HG03342 (cell line): ENCODE results near the gene SH2B3.
A peak's percentile ranks its signal among the peaks of the same experiment; 100 is the strongest.
"Not testable (repeated sequence)": the region's sequence is repeated elsewhere in the genome, so short reads cannot be mapped to it uniquely, and the experiment has no call there.

Experiments
- ATAC-seq: cut with Tn5 transposase; IDR thresholded peaks from one replicate; pipeline ENCODE4 v1.9.1; 2021; ENCODE audit warnings: mild to moderate bottlenecking, moderate library complexity; ENCODE audit not compliant: unreplicated experiment

The SH2B3 gene

DNA sequence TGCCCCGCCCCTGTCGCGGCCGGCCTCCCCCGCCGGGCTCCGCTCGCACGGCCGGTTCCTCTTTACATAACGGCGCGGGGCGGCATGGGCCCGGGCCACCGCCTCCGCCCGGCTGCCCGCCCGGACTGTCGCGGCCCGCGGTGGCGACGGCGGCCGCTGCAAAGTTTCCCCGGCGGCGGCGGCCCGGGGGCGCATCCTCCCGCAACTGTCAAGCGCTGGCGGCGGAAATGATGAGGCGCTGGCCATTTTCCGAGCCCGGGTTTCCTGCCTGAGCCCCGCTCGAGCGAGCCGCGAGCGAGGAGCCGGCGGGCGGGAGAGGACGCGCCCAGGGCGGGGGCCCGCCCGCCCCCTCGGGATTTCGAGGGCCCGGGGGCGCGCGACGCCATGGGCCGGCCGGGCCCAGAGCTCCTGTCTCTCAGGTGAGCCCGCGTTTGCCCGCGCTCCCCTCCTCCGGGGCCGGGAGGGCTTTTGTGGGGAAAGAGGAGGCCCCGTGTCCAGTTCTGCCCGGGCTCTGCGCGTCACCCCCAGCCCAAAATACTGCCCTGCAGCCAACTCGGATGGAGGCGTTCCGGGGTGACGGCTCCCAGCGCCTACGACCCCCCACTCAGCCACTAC is at the start of gene SH2B3:
SH2B3 (plus strand) TSS at position 65 of the 615 bp plus-strand sequence. CDS start 12,223 bp downstream, outside the sequence.
- peak; percentile 9 for ATAC-seq

DNA sequence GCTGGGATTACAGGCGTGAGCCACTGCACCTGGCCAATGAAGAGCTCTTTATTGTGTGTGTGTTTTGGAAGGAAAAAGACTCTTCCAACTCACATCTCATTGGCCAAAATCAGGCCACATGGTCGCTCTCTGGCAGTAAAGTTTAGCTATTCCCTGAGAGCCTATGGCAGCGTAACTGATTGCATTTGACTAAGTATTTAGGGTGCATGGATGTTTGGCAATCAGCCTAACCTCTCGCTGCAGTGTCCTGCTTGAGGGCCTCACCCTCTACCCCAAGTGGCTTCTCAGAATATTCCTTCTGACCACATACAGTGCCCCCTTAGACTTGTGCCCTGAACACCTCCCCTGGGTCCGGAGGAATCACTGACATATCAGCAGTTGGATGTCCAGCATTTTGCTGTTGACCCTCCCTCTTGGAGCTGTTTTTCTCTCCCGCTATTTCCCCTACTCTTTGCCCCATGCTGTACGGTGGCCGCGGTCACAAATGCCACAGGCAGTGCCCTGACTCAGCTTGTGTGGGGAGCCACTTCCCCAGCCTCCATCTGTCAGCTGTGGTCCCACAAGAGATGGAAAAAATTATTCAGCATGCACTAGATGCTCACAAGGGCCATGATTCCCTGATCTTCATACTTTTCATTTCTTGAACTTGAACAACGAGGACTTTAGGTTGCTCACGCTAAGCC is 46.4 kb upstream of the SH2B3 start:
- no peak for ATAC-seq

DNA sequence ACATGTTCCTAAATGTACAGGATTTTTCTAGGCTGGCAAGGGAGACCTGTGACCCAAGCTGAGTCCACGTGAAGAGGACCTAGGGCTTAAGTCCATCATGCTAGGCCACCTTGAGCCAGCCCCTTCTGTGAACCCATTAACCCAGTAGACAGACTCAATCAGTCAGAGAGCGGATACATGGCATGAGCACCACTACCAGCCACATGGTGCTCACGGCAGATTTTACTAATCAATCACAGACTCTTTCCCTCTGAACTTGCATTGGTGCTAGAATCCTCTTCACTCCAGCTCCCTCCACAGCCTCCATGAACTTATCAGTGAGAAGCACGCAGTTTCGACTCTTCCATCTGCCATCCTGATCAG is 45.8 kb upstream of the SH2B3 start:
- ATAC-seq: no peak

DNA sequence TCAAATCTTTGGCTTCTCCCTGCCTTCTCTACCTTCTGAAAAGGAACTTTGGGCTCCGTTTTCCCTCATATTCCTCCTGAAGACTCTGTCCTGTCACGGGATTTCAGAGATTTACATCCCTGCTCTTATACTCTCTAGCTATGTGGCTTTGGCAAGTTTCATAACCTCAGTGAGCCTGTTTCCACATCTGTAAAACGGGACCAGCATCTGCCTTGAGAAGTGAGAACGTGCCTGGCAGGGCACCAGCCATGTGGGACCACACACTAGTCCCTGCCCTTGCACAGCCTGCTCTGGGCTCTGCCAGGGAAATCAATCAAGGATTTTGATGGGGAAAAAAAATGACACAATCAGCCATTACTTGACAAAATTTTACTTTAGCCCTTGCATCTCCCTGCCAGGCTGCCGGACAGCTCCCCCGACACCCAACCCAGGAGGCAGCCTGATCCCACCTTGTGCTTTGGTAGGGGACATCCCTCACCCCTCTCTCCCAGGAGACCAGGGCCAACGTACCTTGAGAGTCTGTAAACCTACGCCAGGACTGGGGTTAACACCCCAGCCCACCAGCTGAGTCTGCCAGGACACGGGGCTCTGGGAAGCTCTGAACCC is 45.3 kb upstream of the SH2B3 start:
- no peak for ATAC-seq

DNA sequence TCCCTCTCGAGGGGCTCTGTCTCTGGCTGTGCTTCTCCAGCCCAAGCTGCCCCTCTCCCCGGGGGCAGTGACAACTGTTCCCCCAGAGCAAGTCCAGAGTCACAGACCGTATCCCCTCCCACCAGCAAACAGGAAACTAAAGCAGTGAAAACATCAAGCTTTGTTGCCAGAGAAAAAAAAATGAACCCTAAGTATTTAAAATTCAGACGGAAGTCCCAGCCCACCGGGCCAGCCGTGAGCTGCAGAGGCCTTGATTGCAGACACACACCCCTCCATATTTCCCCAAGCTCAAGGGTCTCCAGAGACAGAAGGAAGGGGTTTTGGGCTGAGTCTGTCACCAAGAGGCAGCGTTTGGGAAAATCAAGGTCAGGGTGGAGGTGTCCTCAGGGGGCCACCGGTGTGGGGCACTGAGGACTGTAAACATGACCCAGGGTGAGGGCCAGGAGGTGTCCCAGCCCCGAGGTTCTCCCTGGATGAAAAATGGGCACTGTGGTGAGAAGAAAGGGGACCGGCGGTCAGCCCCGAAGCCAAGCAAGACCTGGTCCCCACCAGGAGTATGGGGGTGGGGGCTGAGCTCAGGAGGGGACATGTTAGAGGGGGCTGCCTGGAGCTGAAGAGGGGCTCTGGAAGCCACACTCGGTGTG is 44.5 kb upstream of the SH2B3 start:
- ATAC-seq: no peak

DNA sequence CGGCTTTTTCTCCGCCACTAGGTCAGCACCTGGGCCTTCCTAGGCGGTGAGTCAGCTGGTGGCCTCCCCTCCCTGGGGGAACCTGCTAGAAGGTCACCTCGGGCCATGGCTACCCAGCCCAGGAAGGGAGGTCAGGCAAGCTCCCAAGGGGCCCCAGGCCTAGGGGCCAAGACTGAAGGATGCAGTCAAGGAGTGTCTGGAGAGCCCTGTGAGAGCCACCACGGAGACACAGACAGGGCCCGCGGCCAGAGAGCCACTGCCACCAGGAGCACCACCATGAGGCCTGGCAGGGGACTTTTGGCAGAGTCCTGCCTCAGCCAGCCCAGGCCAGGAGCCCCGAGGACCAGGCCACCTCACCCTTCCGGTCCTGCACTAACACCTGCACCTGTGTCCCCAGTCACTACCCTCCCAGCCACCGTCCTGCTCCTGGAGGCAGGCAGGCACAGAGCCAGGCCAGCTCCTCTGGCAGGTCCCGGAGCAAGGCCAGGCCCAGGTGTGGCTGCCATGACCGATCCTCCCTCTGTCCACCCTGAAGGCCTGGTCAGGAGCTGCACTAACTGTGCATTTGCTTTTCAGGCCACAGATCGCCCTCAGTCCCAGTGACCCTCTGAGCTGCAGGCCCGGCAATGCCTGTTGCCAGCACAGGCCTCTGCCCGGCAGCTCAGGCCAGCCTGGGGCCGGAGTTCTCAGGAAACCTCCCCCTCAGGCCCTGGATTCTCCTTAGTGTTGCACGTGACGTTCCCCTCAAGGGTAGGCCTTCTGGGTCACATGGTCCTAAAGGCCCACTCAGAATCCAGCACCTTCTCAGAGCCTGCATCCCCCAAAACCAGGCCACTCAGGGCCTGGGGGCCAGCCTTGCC is 43.8 kb upstream of the SH2B3 start:
- ATAC-seq: no peak

DNA sequence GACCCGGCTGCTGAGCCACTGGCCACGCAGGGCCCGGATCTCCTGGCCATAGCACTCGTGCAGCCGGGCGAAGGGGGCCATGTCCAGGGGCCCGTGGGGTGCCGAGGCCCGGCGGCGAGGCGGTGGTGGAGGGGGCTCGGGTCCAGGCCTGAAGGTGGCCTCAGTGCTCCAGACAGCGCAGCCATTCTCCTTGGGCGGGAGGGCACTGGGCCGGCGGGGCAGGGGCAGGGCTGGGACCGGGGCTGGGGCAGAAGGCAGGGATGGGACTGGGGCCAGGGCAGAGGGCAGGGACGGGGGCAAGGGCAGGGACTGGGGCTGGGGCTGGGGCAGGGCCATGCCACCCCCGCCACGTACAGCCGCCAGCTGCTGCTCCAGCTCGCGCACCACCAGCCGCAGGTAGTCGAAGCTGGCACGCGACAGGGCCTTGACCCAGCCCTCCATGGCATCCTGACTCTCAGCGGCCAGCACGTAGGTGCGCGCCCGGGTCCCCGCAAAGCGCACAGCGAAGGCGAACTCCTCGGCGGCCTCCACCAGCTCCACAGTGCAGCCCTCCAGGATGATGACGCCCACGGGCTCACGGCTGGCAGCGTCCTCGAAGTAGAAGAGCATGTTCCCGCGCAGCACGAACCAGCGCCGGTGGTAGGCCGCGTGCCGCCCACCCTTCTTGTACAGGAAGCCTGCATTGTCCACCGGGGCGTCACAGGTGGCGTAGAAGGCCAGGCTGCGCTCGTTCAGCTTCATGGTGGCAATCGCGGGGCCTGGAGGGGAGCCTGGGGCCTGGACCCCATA is 42.8 kb upstream of the SH2B3 start:
- ATAC-seq: no peak

DNA sequence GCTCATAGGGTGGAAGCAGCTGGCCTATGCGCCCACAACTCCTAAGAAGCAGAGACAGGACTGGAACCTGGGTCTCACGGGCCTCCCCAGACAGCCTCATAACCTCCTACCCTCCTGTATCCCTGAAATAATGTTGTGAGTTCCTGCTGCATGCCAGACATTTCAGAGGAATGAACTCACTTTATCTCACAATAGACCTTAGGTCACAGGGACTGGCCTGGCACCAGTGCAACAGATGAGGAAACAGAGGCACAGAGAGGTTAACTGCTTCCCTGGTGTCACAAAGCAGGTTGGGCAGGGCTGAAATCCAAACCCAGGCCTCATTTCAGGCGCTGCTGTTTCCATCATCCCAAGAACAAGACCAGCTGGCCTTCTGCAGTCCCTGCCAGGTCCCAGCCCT is 42.1 kb upstream of the SH2B3 start:
- no peak for ATAC-seq

DNA sequence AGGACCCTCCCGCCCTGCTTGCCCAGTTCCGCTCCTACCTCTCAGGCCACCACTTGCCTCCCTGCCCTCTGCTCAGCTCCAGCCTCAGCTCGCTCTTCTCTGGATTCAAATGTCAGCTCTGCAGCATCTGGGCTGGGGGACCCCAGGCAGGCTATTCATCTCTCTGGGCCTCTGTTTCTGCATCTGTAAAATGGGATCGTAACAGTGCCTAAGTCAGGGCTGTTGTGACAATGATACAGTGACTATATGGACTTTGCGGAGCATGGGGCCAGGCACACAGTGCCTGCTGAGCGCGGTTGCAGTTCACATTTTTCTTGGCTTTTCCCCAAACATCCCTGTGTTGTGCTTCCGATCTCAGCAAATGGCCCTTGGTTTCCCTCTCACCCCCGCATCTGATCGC is 39.6 kb upstream of the SH2B3 start:
- ATAC-seq: no peak

DNA sequence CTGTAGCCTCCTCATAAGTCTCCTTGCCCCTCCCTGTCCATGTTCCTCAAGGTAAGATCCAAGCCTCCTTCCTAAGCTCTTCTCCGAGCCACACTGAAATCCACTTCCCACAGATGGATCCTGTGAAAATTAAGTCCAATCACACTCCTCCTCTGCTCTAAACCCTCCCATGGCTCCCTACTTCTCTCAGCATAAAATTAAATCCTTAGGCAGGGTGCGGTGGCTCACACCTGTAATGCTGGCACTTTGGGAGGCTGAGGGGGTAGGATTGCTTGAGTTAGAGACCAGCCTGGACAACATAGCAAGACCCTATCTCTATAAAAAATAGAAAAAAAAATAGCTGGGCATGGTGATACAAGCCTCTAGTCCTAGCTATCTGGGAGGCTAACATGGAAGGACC is 39.1 kb upstream of the SH2B3 start:
- no peak for ATAC-seq

DNA sequence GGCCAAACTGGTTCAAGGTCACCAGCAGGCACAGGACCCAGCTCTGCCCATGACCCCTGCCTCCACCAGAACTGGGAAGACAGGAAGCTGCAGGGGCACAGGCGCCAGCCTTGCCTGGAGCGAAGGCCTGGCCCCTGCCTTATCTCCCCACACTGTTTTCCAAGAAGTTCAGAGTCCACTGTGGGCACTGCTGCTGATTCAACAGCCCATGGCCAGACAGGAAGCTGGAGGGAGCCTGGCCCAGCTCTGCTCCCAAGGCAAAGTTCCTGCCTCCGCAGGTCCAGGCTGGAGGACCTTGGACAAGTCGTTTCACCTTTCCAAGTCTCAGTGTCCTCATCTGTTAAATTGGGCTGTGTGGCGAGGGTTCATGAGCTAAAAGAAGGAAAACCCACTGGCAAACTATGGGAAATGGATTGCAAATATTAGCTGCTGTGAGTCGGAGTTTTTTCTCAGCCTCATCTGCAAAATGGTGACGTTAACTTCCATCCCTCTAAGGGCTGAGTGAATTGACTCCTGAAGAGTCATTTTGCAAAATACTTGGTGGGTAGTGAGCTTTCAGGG is 38.0 kb upstream of the SH2B3 start:
- ATAC-seq: no peak

DNA sequence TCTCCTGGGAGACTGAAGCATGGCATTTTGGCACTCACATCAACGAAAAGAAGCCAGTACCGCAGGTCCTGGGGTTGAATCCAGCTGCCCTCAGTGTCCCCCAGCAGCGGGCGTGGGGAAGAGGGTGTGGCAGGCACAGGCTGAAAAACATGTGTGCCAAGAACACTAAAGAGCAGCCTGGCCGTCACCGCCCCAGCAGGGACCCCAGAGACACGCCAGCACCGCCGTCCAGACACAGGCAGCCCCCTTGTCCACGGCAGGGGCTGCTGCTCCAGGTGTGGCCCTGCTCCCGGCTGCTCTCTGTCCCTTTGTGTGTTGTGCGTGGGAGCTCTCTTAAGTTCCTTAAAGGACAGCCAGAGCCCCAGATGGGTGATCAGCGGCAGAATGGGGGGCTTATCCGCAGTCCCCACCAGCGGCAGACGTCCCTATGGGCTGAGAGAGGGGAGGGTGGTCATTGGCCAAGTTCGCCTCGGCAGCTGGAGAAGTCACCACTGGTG is 37.4 kb upstream of the SH2B3 start:
- peak; percentile 15 for ATAC-seq

DNA sequence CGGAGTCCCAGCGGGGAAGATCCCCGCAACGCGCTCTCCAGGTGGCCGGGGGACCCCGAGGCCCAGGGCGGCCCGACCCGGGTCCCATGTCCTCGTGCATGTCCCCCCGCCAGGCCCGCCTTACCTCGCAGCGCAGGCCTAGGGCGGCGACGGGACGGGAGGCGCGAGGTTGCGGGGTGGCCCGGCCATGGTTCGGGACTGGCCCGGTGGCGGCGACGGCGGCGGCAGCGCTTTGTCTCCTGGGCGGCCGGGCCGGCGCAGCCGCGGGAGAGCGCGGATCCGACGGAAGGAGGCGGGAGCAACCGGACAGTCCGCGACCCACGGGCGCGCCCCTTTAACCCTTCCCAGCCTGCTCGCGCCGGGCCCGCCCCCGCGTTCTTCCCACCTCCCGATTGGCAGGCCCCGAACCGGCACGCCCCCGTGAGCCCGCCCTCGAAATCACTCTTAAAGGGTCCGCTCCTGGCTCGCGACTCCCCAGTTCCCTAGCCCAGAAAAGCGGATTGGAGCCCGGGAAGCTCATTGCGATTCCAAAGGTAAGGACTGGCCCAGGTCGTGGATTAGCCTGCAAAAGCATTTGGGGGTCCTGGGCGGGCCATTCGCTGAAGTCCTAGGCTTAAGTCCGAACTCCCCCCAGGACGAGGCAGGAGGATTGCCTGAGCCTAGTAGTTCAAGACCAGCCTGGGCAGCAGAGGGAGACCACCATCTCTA is 36.8 kb upstream of the SH2B3 start, which contains the start of gene PHETA1:
PHETA1 (minus strand) TSS at position 308 of the 708 bp plus-strand sequence. CDS start 5,668 bp downstream, outside the sequence.
- peak; percentile 92 for ATAC-seq

DNA sequence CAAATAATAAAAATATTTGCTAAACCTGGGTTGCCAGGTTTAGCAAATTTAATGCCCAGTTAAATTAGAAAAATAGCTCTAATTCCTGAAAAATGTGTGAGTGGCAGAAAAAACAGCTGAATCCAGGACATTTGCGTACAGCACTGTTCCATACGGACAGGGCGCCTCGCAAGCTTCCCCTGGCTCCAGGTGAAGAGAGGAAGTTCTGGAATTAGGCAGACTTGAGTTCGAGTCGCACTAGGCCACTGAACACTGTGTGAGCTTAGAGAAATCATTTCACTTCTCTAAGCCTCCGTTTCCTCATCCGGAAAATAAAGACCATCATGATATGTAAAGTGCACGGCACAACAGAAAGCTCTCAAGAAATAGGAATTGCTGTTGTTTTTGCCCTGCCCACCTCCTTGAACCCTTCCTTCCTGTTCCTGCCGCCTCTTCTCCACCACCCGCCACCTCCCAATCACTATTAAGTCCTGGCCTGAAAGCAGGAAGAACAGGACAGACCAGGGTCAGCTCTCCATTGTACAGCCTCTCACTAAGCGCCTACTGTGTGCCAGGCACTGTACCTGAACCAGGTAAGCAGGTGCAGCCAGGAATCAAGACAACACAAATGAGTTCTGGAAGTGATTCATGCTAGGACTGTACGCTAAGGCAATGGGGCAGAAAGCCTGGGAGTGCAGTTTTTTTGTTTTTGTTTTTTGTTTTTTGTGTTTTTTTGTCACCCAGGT is 36.1 kb upstream of the SH2B3 start:
- no peak for ATAC-seq

DNA sequence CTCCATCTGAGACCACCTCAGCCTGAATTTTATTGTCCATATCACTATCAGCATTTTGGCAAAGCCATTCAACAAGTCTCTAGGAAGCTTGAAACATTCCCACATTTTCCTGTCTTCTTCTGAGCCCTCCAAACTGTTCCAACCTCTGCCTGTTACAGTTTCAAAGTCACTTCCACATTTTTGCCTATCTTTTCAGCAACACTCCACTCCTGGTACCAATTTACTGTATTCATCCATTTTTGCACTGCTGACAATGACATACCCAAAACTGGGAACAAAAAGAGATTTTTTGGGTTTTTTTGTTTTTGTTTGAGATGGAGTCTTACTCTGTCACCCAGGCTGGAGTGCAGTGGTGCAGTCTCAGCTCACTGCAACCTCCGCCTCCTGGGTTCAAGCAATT is 32.5 kb upstream of the SH2B3 start:
- ATAC-seq: not testable (repeated sequence)

DNA sequence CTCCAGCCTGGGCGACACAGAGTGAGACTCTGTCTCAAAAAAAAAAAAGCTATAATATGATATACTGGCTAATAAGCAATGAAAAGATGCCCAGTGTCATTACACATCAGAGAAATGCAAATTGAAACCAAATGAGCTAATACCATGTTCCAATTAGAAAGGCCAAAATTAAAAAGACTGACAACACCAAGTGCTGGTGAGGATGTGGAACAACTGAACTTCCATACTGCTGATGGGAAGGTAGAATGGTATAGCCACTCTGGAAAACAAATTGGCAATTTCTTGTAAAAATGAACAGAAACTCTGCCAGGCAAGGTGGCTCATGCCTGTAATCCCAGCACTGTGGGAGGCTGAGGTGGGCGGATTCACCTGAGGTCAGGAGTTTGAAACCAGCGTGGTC is 28.3 kb upstream of the SH2B3 start:
- ATAC-seq: no peak

DNA sequence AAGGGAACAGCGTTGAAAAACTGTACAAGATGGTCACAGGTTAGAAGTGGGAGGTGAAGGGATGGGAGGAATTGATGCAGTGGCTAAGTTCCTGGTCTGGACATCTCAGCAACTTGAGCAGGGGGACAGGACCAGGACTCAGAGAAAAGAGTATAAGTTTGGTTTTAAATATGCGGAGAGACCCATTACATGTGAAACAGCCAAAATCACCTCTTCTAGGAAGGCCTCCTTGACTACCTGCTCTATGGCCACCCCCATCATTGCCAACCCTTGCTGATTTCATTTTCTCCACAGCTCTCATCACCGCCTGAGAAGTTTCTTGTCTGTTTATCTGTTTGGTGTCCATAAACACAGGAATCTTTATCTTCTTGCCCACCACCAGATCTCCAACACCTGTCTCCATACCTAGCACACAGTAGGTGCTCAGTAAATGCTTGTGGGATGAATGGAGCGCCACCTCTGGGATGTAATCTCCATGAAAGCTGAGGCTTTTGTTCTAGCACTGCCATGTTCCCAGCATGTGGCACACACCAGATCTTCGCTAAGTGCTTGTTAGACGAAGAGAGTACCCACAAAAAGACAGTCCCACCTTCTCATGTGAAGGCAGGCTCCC is 25.7 kb upstream of the SH2B3 start:
- ATAC-seq: no peak

DNA sequence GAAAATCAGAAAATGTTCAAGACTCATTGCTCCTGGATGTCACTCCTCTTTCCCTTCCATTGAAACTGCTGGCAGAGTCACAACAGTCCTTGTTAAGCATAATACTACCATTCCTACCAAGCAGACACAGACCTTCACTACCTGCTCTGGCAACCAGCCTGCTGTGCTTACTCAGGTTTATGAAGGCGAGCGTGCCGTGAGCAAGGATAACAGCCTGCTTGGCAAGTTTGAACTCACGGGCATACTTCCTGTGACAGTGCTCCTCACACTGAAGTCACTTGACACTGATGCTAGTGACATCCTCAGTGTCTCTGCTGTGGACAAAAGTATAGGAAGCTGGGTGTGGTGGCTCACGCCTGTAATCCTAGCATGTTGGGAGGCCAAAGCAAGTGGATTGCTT is 21.1 kb upstream of the SH2B3 start:
- ATAC-seq: no peak
